ENCODE results near the gene YARS1. TPM values are rescaled to one million over a fixed set of nuclear protein-coding genes. Genes with fewer than 3 reads are reported as not detected.

YARS1 gene
- polyA plus RNA-seq, 2 of the 4 experiments (the other 2 are of a cell fraction) = 92.5 to 103 TPM

- no peak for DNase-seq (ENCODE audit: low read depth in 1 of 2, low spot score in 1 of 2)
- no peak for TF ChIP-seq MAX (IDR thresholded peaks at IDR 0.05)
- no peak for TF ChIP-seq EHMT2 (IDR thresholded peaks at IDR 0.05; ENCODE audit: low read depth)
- TF ChIP-seq ATOH8 (CRISPR knock-in tag; IDR thresholded peaks at IDR 0.05; ENCODE audit: low read depth) = no peak
- no peak for TF ChIP-seq CTCF (IDR thresholded peaks at IDR 0.05)
- TF ChIP-seq HDAC2 (IDR thresholded peaks at IDR 0.05) = no peak
- no peak for TF ChIP-seq CBX8 (IDR thresholded peaks at IDR 0.05)
- TF ChIP-seq REST (IDR thresholded peaks at IDR 0.05) = no peak
- no peak for TF ChIP-seq FOSL2 (IDR thresholded peaks at IDR 0.05)
- no peak for TF ChIP-seq FOSL2 (CRISPR knock-in tag; IDR thresholded peaks at IDR 0.05)
- no peak for TF ChIP-seq RNF2 (IDR thresholded peaks at IDR 0.05; ENCODE audit: borderline replicate concordance, low read depth)
- no peak for TF ChIP-seq CBX2 (IDR thresholded peaks at IDR 0.05; ENCODE audit: borderline replicate concordance, low read depth)
- no peak for TF ChIP-seq EP300 (IDR thresholded peaks at IDR 0.05)
- no peak for TF ChIP-seq SMC3 (IDR thresholded peaks at IDR 0.05)
- no peak for TF ChIP-seq NFE2L2 (conservative IDR thresholded peaks at IDR 0.05; ENCODE audit: low read length)
- no peak for TF ChIP-seq HEYL (CRISPR knock-in tag; IDR thresholded peaks at IDR 0.05)
- no peak for TF ChIP-seq RARB (CRISPR knock-in tag; IDR thresholded peaks at IDR 0.05)
- no peak overlapping the region for H3K4me2 ChIP-seq
- no peak overlapping the region for H3K4me3 ChIP-seq
- H3K9me3 ChIP-seq = no peaks in the 10 kb centered on the region
- POLR2A ChIA-PET = no interaction called here
- ATAC-seq = no peak
- CTCF ChIA-PET = interaction anchor here (0.6 to 1.2 kb wide), 4 partner anchors 31 to 311 kb away, joined by 3 to 5 read pairs (median 3); no protein-coding TSS in a partner anchor
- no peak for FAIRE-seq
- H3K4me1 ChIP-seq = no peaks in the 10 kb centered on the region
- H3K27ac ChIP-seq = no peak overlapping the region
- WGBS (ENCODE audit: missing lambda C conversion rate) = 87% methylated on average over 1 of the region's 1 CpG
These were observed 14.7 kb upstream of the YARS1 start for GRCh38 chr1:32831878-32832277.

- Histone ChIP-seq H3K4me1 (no peaks in the 10 kb centered on the region), H3K27ac (no peak overlapping the region), H3K4me3 (no peak overlapping the region), H3K9me3 (no peaks in the 10 kb centered on the region), H3K4me2 (no peak overlapping the region)
- 90% methylated on average over 6 of the region's 6 CpGs for WGBS (ENCODE audit: missing lambda C conversion rate)
- POLR2A ChIA-PET = no interaction called here
- DNase-seq (ENCODE audit: low read depth in 1 of 2, low spot score in 1 of 2) = no peak
- FAIRE-seq = no peak
- no peak for ATAC-seq
- CTCF ChIA-PET = interaction anchor here (1.1 to 2.3 kb wide), 4 partner anchors 18 to 63 kb away, joined by 3 to 9 read pairs (median 3); no protein-coding TSS in a partner anchor
- TF ChIP-seq SREBF2 (IDR thresholded peaks at IDR 0.05) (no peak), KDM1A (IDR thresholded peaks at IDR 0.05; ENCODE audit: low read depth) (no peak), MYC (IDR thresholded peaks at IDR 0.05; ENCODE audit: borderline replicate concordance, low read length) (no peak), MAX (IDR thresholded peaks at IDR 0.05) (no peak), SMC3 (IDR thresholded peaks at IDR 0.05) (no peak), BCL3 (IDR thresholded peaks at IDR 0.05) (no peak), PBX3 (IDR thresholded peaks at IDR 0.05) (no peak), GATA3 (IDR thresholded peaks at IDR 0.05; ENCODE audit: borderline replicate concordance) (no peak), MAFK (IDR thresholded peaks at IDR 0.05; ENCODE audit: partially characterized antibody) (no peak), CBX2 (IDR thresholded peaks at IDR 0.05; ENCODE audit: borderline replicate concordance, low read depth) (no peak), RNF2 (IDR thresholded peaks at IDR 0.05; ENCODE audit: borderline replicate concordance, low read depth) (no peak), HEYL (CRISPR knock-in tag; IDR thresholded peaks at IDR 0.05) (no peak), HOXB13 (CRISPR knock-in tag; IDR thresholded peaks at IDR 0.05; ENCODE audit: low read depth) (no peak), HOXA7 (CRISPR knock-in tag; IDR thresholded peaks at IDR 0.05) (no peak), POLR2A (IDR thresholded peaks at IDR 0.05; ENCODE audit: low read length) (no peak), CHD4 (IDR thresholded peaks at IDR 0.05; ENCODE audit: borderline replicate concordance) (no peak), HOXB5 (CRISPR knock-in tag; IDR thresholded peaks at IDR 0.05) (no peak)
These were observed 13.1 kb upstream of the YARS1 start for GRCh38 chr1:32830092-32830852.

All from A549 (cell line).